SK-N-SH (cell line): ENCODE results near the gene ADAMTS17. TPM values are rescaled to one million over a fixed set of nuclear protein-coding genes. Genes with fewer than 3 reads are reported as not detected.

Source experiments
- CTCF ChIA-PET: fragments of 300-600, 350-600 bp; formaldehyde crosslinking; extraction: SDS; loops from one replicate; lab custom pipeline; 2021; lab: Yijun Ruan, JAX
- POLR2A ChIA-PET: fragments of 350-600 bp; sonication (Branson Sonifier 250); formaldehyde crosslinking; extraction: SDS; loops from one replicate; lab custom pipeline; 2020; ENCODE audit warnings: antibody characterized with exemption, inconsistent platforms; lab: Yijun Ruan, JAX
- DNase-seq: peaks from one replicate; pipeline ENCODE4 v3.0.0; 2012
- H2AFZ ChIP-seq: fragments of 200-600 bp; sonication (generic); 2 replicates; pipeline ENCODE4 v1.8.1; 2016; ENCODE audit warnings: antibody characterized with exemption, mild to moderate bottlenecking, low read depth
- H3F3A ChIP-seq: fragments of 200-600 bp; sonication (generic); replicated peaks from 2 replicates; pipeline ENCODE3; 2016; ENCODE audit warnings: antibody characterized with exemption, mild to moderate bottlenecking; ENCODE audit not compliant: insufficient read depth
- H3K27ac ChIP-seq, 2 experiments: fragments of 200-500 bp in 1 of 2; fragments of 200-600 bp in 1 of 2; sonication (Bioruptor generic) in 1 of 2; sonication (generic), shearing (Covaris generic) in 1 of 2; 2 replicates each; pipeline versions ENCODE4 v1.5.1 to v1.6.1; 2014 to 2016; ENCODE audit warnings: low read depth in 2 of 2, inconsistent platforms in 1 of 2, low read length in 1 of 2, mild to moderate bottlenecking in 1 of 2, mixed read lengths in 1 of 2
- H3K27me3 ChIP-seq: fragments of 200-600 bp; sonication (generic), shearing (Covaris generic); 2 replicates; pipeline ENCODE4 v1.6.1; 2016; ENCODE audit warnings: mixed run types; ENCODE audit not compliant: insufficient read depth
- H3K36me3 ChIP-seq, 2 experiments: fragments of 200-500 bp in 1 of 2; fragments of 200-600 bp in 1 of 2; sonication (Bioruptor generic) in 1 of 2; sonication (generic) in 1 of 2; replicated peaks in 1 of 2; 2 replicates each; pipeline versions ENCODE3 to v1.5.1; 2014 to 2016; ENCODE audit warnings: low read length in 1 of 2, mild to moderate bottlenecking in 1 of 2; ENCODE audit not compliant: insufficient read depth in 2 of 2, control insufficient read depth in 1 of 2
- H3K4me1 ChIP-seq, 2 experiments: fragments of 200-500 bp in 1 of 2; fragments of 200-600 bp in 1 of 2; sonication (Bioruptor generic) in 1 of 2; sonication (generic), shearing (Covaris generic) in 1 of 2; 2 replicates each; pipeline versions ENCODE4 v1.5.1 to v1.6.1; 2014 to 2016; ENCODE audit warnings: low read depth in 1 of 2, low read length in 1 of 2, mixed run types in 1 of 2; ENCODE audit not compliant: insufficient read depth in 2 of 2, control insufficient read depth in 1 of 2
- H3K4me2 ChIP-seq: fragments of 200-600 bp; sonication (generic), shearing (Covaris generic); 2 replicates; pipeline ENCODE4 v1.6.1; 2017; ENCODE audit warnings: mixed run types
- H3K4me3 ChIP-seq, 2 experiments: fragments of 200-500 bp in 1 of 2; fragments of 200-600 bp in 1 of 2; sonication (Bioruptor generic) in 1 of 2; sonication (generic), shearing (Covaris generic) in 1 of 2; 2 replicates each; pipeline versions ENCODE4 v1.5.1 to v1.8.1; 2014 to 2016; ENCODE audit warnings: low read depth in 2 of 2, inconsistent platforms in 1 of 2, low read length in 1 of 2, mild to moderate bottlenecking in 1 of 2, mixed read lengths in 1 of 2, moderate library complexity in 1 of 2
- H3K79me2 ChIP-seq: fragments of 200-600 bp; sonication (generic); 2 replicates; pipeline ENCODE4 v1.8.1; 2017; ENCODE audit warnings: mild to moderate bottlenecking; ENCODE audit not compliant: insufficient read depth
- H3K9ac ChIP-seq: fragments of 200-600 bp; sonication (generic); 2 replicates; pipeline ENCODE4 v1.6.1; 2017; ENCODE audit warnings: mixed run types
- H3K9me2 ChIP-seq: fragments of 200-600 bp; sonication (generic); 2 replicates; pipeline ENCODE4 v1.6.1; 2017; ENCODE audit warnings: mixed run types
- H3K9me3 ChIP-seq: fragments of 200-600 bp; sonication (generic); 2 replicates; pipeline ENCODE4 v1.6.1; 2017; ENCODE audit warnings: mixed run types, mild to moderate bottlenecking, moderate library complexity
- H4K20me1 ChIP-seq: fragments of 200-600 bp; sonication (generic); 2 replicates; pipeline ENCODE4 v1.6.1; 2017; ENCODE audit warnings: mild to moderate bottlenecking, mixed run types; ENCODE audit not compliant: insufficient read depth
- EZH2phosphoT487 ChIP-seq: fragments of 200-600 bp; sonication (generic); IDR thresholded peaks from 2 replicates; pipeline ENCODE4 v1.6.1; 2017; ENCODE audit warnings: low read depth, mixed run types, mild to moderate bottlenecking, antibody characterized with exemption, moderate library complexity, borderline replicate concordance
- FOSL2 ChIP-seq: IDR thresholded peaks from 2 replicates; pipeline ENCODE4 v1.4.0; 2012; ENCODE audit warnings: low read depth, mild to moderate bottlenecking, moderate library complexity, borderline replicate concordance
- FOXM1 ChIP-seq: IDR thresholded peaks from 2 replicates; pipeline ENCODE4 v1.4.0; 2012; ENCODE audit warnings: low read depth, mild to moderate bottlenecking
- GATA2 ChIP-seq: sonication (generic); formaldehyde crosslinking; IDR thresholded peaks from 2 replicates; pipeline ENCODE4 v1.5.0; 2020; ENCODE audit warnings: mild to moderate bottlenecking, missing genetic modification reagents
- IRF3 ChIP-seq: fragments of 150-350 bp; IDR thresholded peaks from 2 replicates; pipeline ENCODE4 v1.6.1; 2016; ENCODE audit warnings: mild to moderate bottlenecking, low read depth, low read length
- JUND ChIP-seq: IDR thresholded peaks from 2 replicates; pipeline ENCODE4 v1.4.0; 2012
- NRF1 ChIP-seq: IDR thresholded peaks from 2 replicates; pipeline ENCODE4 v1.6.1; 2012; ENCODE audit warnings: low read depth, mild to moderate bottlenecking, low read length
- POLR2AphosphoS5 ChIP-seq: IDR thresholded peaks from 2 replicates; pipeline ENCODE4 v1.6.1; 2012; ENCODE audit warnings: low read depth, low read length
- RAD21 ChIP-seq: IDR thresholded peaks from 2 replicates; pipeline ENCODE4 v1.6.1; 2012; ENCODE audit warnings: mild to moderate bottlenecking, low read length
- RCOR1 ChIP-seq: fragments of 150-350 bp; IDR thresholded peaks from 2 replicates; pipeline ENCODE4 v1.6.1; 2017; ENCODE audit warnings: antibody characterized with exemption, low read length
- REST ChIP-seq: IDR thresholded peaks from 2 replicates; pipeline ENCODE4 v1.6.1; 2012; ENCODE audit warnings: mild to moderate bottlenecking, low read depth, low read length, moderate library complexity
- RFX5 ChIP-seq: IDR thresholded peaks from 2 replicates; pipeline ENCODE4 v1.6.1; 2012; ENCODE audit warnings: mild to moderate bottlenecking, improper control_type of control experiment, low read length
- RXRA ChIP-seq: IDR thresholded peaks from 2 replicates; pipeline ENCODE4 v1.4.0; 2012; ENCODE audit warnings: low read depth, mild to moderate bottlenecking, borderline replicate concordance
- SMC3 ChIP-seq: IDR thresholded peaks from 2 replicates; pipeline ENCODE4 v1.6.1; 2012; ENCODE audit warnings: low read depth, low read length, improper control_type of control experiment
- TAF1 ChIP-seq: IDR thresholded peaks from 2 replicates; pipeline ENCODE4 v1.6.1; 2012; ENCODE audit warnings: low read depth, mild to moderate bottlenecking, low read length, moderate library complexity, borderline replicate concordance
- TCF12 ChIP-seq: IDR thresholded peaks from 2 replicates; pipeline ENCODE4 v1.4.0; 2012
- TEAD4 ChIP-seq: IDR thresholded peaks from 2 replicates; pipeline ENCODE4 v1.4.0; 2012; ENCODE audit warnings: mild to moderate bottlenecking, borderline replicate concordance; ENCODE audit not compliant: insufficient read depth
- USF2 ChIP-seq: fragments of 150-350 bp; IDR thresholded peaks from 2 replicates; pipeline ENCODE4 v1.6.1; 2017; ENCODE audit warnings: antibody characterized with exemption, low read length, low read depth, borderline replicate concordance
- YY1 ChIP-seq: IDR thresholded peaks from 2 replicates; pipeline ENCODE4 v1.4.0; 2012; ENCODE audit warnings: low read depth, mild to moderate bottlenecking
- WGBS: methylation state at CpG from one replicate; pipeline ENCODE4 v1.1.6; 2017; ENCODE audit warnings: low lambda C conversion rate; 5-methylcytosine and 5-hydroxymethylcytosine counted together
- polyA plus RNA-seq, 3 experiments: library from polyadenylated mRNA; depleted of rRNA; stranded (reverse); fragments of >200 nt; gene quantifications; 2 replicates each; pipeline ENCODE4 v1.2.3, GENCODE V29; 2012
- TF ChIP-seq, protein P1 (sequence below): IDR thresholded peaks from 2 replicates; pipeline ENCODE4; 2012

Gene ADAMTS17
- polyA plus RNA-seq, 1 of the 3 experiments (the other 2 are of a cell fraction) = not detected

GRCh38 chr15:100372739-100373119 is 31.0 kb upstream of the ADAMTS17 start:
- H3F3A ChIP-seq = no peaks in the 10 kb centered on the region
- no peaks in the 10 kb centered on the region for H3K9me2 ChIP-seq
- H3K9ac ChIP-seq = no peak overlapping the region
- no peaks in the 10 kb centered on the region for H3K27me3 ChIP-seq
- TF ChIP-seq RAD21 = no peak
- no peak for TF ChIP-seq EZH2phosphoT487
- no peak for TF ChIP-seq IRF3
- no peak for TF ChIP-seq USF2
- TF ChIP-seq NRF1 = no peak
- no peak for TF ChIP-seq GATA2 (CRISPR knock-in tag)
- no peaks in the 10 kb centered on the region for H4K20me1 ChIP-seq
- POLR2A ChIA-PET = no interaction called here
- H3K4me2 ChIP-seq = no peak overlapping the region
- H3K4me1 ChIP-seq = no peaks in the 10 kb centered on the region
- H3K9me3 ChIP-seq = no peaks in the 10 kb centered on the region
- H3K4me3 ChIP-seq = no peak overlapping the region
- H3K27ac ChIP-seq = no peak overlapping the region
- CTCF ChIA-PET = interaction anchor here (1.0 kb wide), 1 partner anchor 23 kb away, joined by 9 read pairs; no protein-coding TSS in a partner anchor
- no peak for DNase-seq
- 44% methylated on average over 9 of the region's 9 CpGs for WGBS
- no peak overlapping the region for H2AFZ ChIP-seq
- no peaks in the 10 kb centered on the region for H3K36me3 ChIP-seq
- H3K79me2 ChIP-seq = no peaks in the 10 kb centered on the region

DNA sequence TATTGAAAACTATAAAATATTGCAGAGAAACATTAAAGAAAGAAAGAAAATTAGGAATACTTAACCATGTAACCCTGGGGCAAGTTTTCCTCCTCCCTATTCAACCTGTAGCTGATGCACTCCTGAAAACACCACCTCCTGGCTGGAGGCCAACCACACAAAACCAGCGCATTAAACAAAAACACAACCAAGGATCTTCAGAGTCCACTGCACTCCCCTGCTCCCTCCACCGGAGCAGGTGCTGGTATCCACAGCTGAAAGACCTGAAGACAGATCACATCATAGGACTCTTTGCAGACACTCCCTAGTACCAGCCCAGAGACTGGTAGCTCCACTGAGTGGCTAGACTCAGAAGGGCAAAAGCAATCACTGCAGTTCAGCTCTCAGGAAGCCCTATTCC is 13.6 kb upstream of the ADAMTS17 start:
- no peak for DNase-seq
- H3K36me3 ChIP-seq = no peaks in the 10 kb centered on the region
- no peak for TF ChIP-seq RAD21
- no peak for TF ChIP-seq FOSL2
- no peak for TF ChIP-seq POLR2AphosphoS5
- TF ChIP-seq NRF1 = no peak
- no peak for TF ChIP-seq RCOR1
- TF ChIP-seq JUND = no peak
- TF ChIP-seq TEAD4 = no peak
- TF ChIP-seq FOXM1 = no peak
- TF ChIP-seq, protein P1, sequence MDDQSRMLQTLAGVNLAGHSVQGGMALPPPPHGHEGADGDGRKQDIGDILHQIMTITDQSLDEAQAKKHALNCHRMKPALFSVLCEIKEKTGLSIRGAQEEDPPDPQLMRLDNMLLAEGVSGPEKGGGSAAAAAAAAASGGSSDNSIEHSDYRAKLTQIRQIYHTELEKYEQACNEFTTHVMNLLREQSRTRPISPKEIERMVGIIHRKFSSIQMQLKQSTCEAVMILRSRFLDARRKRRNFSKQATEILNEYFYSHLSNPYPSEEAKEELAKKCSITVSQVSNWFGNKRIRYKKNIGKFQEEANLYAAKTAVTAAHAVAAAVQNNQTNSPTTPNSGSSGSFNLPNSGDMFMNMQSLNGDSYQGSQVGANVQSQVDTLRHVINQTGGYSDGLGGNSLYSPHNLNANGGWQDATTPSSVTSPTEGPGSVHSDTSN = no peak
- TF ChIP-seq REST = no peak
- TF ChIP-seq TCF12 = no peak
- TF ChIP-seq USF2 = no peak
- no peak for TF ChIP-seq TAF1
- no peak for TF ChIP-seq SMC3
- no peak for TF ChIP-seq RXRA
- no peak for TF ChIP-seq YY1
- TF ChIP-seq RFX5 = no peak
- no peaks in the 10 kb centered on the region for H3K9me2 ChIP-seq
- no peaks in the 10 kb centered on the region for H3F3A ChIP-seq
- H3K9me3 ChIP-seq = no peaks in the 10 kb centered on the region
- peaks cover 0 to under 1% of the 10 kb centered on the region in 2 experiments; a peak in 1 of 4 replicates for H3K4me1 ChIP-seq
- ChIA-PET CTCF (interaction anchor here (1.2 to 2.7 kb wide), 4 partner anchors 13 to 218 kb away, joined by 3 to 11 read pairs (median 8); no protein-coding TSS in a partner anchor), POLR2A (no interaction called here)
- H3K27me3 ChIP-seq = no peaks in the 10 kb centered on the region
- H3K4me2 ChIP-seq = no peak overlapping the region
- H3K79me2 ChIP-seq = no peaks in the 10 kb centered on the region
- 20% methylated on average over 2 of the region's 2 CpGs for WGBS
- H3K27ac ChIP-seq = no peak overlapping the region
- no peak overlapping the region for H3K9ac ChIP-seq
- H4K20me1 ChIP-seq = no peaks in the 10 kb centered on the region
- H2AFZ ChIP-seq = no peak overlapping the region
- no peak overlapping the region for H3K4me3 ChIP-seq
